Loucy (cell line): ENCODE measurements around the gene NMRAL1.

ENCODE experiments used
- H2AFZ ChIP-seq: fragments of 200-600 bp; sonication (generic); 2 replicates; pipeline ENCODE4 v1.6.0; 2016; ENCODE audit warnings: antibody characterized with exemption, mild to moderate bottlenecking, low read length, moderate library complexity
- H3F3A ChIP-seq: fragments of 200-600 bp; 2 replicates; pipeline ENCODE4 v1.6.0; 2016; ENCODE audit warnings: antibody characterized with exemption, low read depth, mild to moderate bottlenecking
- H3K27me3 ChIP-seq: fragments of 200-600 bp; sonication (generic); 2 replicates; pipeline ENCODE4 v1.6.1; 2014; ENCODE audit warnings: low read length, mild to moderate bottlenecking; ENCODE audit not compliant: insufficient read depth, poor library complexity, severe bottlenecking
- H3K36me3 ChIP-seq: fragments of 200-600 bp; sonication (generic); 2 replicates; pipeline ENCODE4 v1.6.1; 2016; ENCODE audit warnings: low read length; ENCODE audit not compliant: insufficient read depth
- H3K4me1 ChIP-seq: fragments of 200-600 bp; sonication (generic); 2 replicates; pipeline ENCODE4 v1.5.1; 2014; ENCODE audit warnings: low read length, mild to moderate bottlenecking; ENCODE audit not compliant: insufficient read depth, poor library complexity, severe bottlenecking
- H3K4me2 ChIP-seq: fragments of 200-600 bp; sonication (generic); 2 replicates; pipeline ENCODE4 v1.6.0; 2014; ENCODE audit warnings: antibody characterized with exemption, low read length, low read depth, mild to moderate bottlenecking; ENCODE audit not compliant: poor library complexity, severe bottlenecking
- H3K4me3 ChIP-seq: fragments of 200-600 bp; sonication (generic); 2 replicates; pipeline ENCODE4 v1.5.1; 2014; ENCODE audit warnings: low read length, mild to moderate bottlenecking, mixed read lengths; ENCODE audit not compliant: poor library complexity, severe bottlenecking
- H3K79me2 ChIP-seq: fragments of 200-600 bp; sonication (generic); 2 replicates; pipeline ENCODE4 v1.6.1; 2014; ENCODE audit warnings: low read length; ENCODE audit not compliant: insufficient read depth
- H3K9ac ChIP-seq: fragments of 200-600 bp; sonication (generic); 2 replicates; pipeline ENCODE4 v1.6.0; 2014; ENCODE audit warnings: mild to moderate bottlenecking, low read depth, low read length, moderate library complexity; ENCODE audit not compliant: poor library complexity, severe bottlenecking
- H3K9me2 ChIP-seq: fragments of 200-600 bp; sonication (generic); replicated peaks from 2 replicates; pipeline ENCODE4 v1.6.1; 2016; ENCODE audit warnings: low read depth, low read length, mixed read lengths
- H3K9me3 ChIP-seq: fragments of 200-600 bp; sonication (generic); 2 replicates; pipeline ENCODE4 v1.6.1; 2014; ENCODE audit warnings: mild to moderate bottlenecking, antibody characterized with exemption, low read length, low read depth; ENCODE audit not compliant: insufficient read depth
- H4K20me1 ChIP-seq: fragments of 200-600 bp; sonication (generic); 2 replicates; pipeline ENCODE4 v1.6.0; 2014; ENCODE audit warnings: antibody characterized with exemption, low read length, mild to moderate bottlenecking; ENCODE audit not compliant: insufficient read depth, poor library complexity, severe bottlenecking
- EZH2phosphoT487 ChIP-seq: fragments of 200-600 bp; IDR thresholded peaks from 2 replicates; pipeline ENCODE4 v1.6.1; 2018; ENCODE audit warnings: antibody characterized with exemption, mild to moderate bottlenecking, moderate library complexity, borderline replicate concordance
- TF ChIP-seq, protein P1 (sequence below): fragments of 200-600 bp; sonication (generic); conservative IDR thresholded peaks from 2 replicates; pipeline ENCODE4 v1.5.1; 2014; ENCODE audit warnings: mild to moderate bottlenecking, antibody characterized with exemption, low read length

Gene NMRAL1

DNA sequence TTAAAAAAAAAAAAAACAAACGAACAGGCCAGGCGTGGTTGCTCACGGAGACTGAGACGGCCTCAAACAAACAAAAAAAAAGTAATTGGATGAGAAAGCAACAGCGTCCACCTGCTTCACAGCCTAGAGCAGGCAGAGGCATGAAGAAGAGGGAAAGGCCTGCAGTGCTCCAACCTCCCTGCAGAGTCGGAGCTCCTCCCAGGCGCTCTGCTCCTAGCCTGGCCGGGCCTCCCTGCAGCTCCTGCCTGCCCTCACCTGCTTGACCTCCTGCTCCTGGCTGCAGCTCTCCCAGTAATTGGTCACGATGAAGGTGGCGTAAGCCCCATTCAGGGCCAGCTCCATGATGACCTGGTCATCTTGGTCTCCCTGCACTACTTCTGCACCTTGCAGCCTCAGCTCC is 5.5 kb downstream of the NMRAL1 start:
- Histone ChIP-seq H3K27me3 (no peaks in the 10 kb centered on the region), H3K9ac (no peak overlapping the region), H3K36me3 (no peaks in the 10 kb centered on the region), H3K4me1 (peaks cover 3% of the 10 kb centered on the region), H3K4me2 (no peak overlapping the region), H2AFZ (no peak overlapping the region), H3F3A (no peaks in the 10 kb centered on the region), H3K4me3 (no peak overlapping the region), H4K20me1 (no peaks in the 10 kb centered on the region), H3K9me2 (no peaks in the 10 kb centered on the region), H3K9me3 (no peaks in the 10 kb centered on the region), H3K79me2 (peaks cover 20% of the 10 kb centered on the region)
- TF ChIP-seq EZH2phosphoT487 = no peak
- TF ChIP-seq, protein P1, sequence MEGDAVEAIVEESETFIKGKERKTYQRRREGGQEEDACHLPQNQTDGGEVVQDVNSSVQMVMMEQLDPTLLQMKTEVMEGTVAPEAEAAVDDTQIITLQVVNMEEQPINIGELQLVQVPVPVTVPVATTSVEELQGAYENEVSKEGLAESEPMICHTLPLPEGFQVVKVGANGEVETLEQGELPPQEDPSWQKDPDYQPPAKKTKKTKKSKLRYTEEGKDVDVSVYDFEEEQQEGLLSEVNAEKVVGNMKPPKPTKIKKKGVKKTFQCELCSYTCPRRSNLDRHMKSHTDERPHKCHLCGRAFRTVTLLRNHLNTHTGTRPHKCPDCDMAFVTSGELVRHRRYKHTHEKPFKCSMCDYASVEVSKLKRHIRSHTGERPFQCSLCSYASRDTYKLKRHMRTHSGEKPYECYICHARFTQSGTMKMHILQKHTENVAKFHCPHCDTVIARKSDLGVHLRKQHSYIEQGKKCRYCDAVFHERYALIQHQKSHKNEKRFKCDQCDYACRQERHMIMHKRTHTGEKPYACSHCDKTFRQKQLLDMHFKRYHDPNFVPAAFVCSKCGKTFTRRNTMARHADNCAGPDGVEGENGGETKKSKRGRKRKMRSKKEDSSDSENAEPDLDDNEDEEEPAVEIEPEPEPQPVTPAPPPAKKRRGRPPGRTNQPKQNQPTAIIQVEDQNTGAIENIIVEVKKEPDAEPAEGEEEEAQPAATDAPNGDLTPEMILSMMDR = no peak

DNA sequence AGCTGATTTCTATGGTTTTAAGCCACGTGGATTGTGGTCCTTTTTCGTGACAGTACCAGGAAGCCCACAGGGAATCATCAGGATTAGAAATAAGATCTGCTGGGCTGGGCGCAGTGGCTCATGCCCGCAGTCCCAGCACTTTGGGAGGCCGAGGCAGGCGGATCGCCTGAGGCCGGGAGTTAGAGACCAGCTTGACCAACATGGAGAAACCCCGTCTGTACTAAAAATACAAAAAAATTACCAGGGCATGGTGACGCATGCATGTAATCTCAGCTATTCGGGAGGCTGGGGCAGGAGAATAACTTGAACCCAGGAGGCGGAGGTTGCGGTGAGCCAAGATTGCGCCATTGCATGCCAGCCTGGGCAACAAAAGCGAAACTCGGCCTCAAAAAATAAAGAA is 6.5 kb downstream of the NMRAL1 start:
- H3K36me3 ChIP-seq = no peaks in the 10 kb centered on the region
- H3K4me3 ChIP-seq = no peak overlapping the region
- no peaks in the 10 kb centered on the region for H3K9me2 ChIP-seq
- peaks cover 2% of the 10 kb centered on the region for H3K4me1 ChIP-seq
- H3F3A ChIP-seq = no peaks in the 10 kb centered on the region
- no peaks in the 10 kb centered on the region for H4K20me1 ChIP-seq
- peaks cover 10% of the 10 kb centered on the region; the same call in 1 of the 2 replicates for H3K79me2 ChIP-seq
- no peaks in the 10 kb centered on the region for H3K9me3 ChIP-seq
- no peaks in the 10 kb centered on the region for H3K27me3 ChIP-seq
- H3K9ac ChIP-seq = no peak overlapping the region
- no peak overlapping the region for H3K4me2 ChIP-seq
- no peak overlapping the region for H2AFZ ChIP-seq
- TF ChIP-seq, protein P1 = no peak
- no peak for TF ChIP-seq EZH2phosphoT487

DNA sequence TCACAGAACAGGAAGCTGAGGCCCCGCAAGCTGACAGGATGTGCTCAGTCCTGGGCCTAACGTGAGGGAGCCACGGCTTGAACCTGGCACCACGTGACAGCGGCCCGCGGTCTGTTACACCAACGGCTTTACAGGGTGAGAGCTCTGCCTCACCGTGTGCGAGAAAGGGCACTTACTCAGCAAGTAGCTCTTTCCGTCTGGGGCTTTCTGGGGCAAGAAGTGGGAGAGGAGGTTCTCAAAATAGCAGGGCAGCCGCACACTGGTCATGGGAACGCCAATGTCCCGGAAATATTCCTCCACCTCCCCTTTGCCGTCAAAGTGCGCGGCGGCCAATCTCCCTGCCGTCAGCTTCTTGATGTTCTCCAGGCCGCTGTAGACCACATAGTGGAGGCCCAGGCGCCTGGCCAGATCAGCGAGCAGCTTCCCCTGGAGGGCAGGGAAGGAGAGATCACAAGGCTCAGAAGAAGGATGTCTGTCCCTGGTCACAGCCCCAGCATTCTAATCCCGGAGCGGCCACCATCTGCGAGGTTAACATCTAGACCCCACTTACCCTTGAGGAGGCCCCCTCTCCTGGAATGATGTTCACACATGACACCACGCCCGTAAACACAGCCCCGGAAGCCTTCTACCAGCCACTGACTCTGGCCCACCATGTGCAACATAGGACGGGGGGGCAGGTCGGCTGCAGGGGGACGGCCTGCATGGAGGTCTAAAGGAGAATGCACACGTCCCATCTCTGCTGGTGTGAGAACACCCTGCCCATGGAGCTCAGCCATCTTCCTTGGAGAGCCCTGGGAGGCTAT is 8.2 kb downstream of the NMRAL1 start:
- no peak overlapping the region for H3K9ac ChIP-seq
- no peaks in the 10 kb centered on the region for H3K9me3 ChIP-seq
- H3K79me2 ChIP-seq = no peaks in the 10 kb centered on the region
- no peaks in the 10 kb centered on the region for H3K27me3 ChIP-seq
- H2AFZ ChIP-seq = no peak overlapping the region
- H3K36me3 ChIP-seq = no peaks in the 10 kb centered on the region
- H3K9me2 ChIP-seq = no peaks in the 10 kb centered on the region
- H3K4me1 ChIP-seq = no peaks in the 10 kb centered on the region
- H4K20me1 ChIP-seq = no peaks in the 10 kb centered on the region
- TF ChIP-seq, protein P1 = no peak
- TF ChIP-seq EZH2phosphoT487 = no peak
- H3F3A ChIP-seq = no peaks in the 10 kb centered on the region
- no peak overlapping the region for H3K4me3 ChIP-seq
- no peak overlapping the region for H3K4me2 ChIP-seq
